Upper lobe of left lung (tissue), 4 donors: Measurements from ENCODE around the gene EPHA8.

ENCODE experiments used
- CTCF ChIP-seq, 6 experiments: fragments of 450-650 bp in 4 of 6; fragments of 200-600 bp in 2 of 6; sonication (generic) in 2 of 6; IDR thresholded peaks; one replicate each; pipeline ENCODE4 v1.5.1; 2016 to 2019; ENCODE audit warnings: antibody characterized with exemption in 6 of 6
- EP300 ChIP-seq, 4 donors: sonication (generic); formaldehyde crosslinking; IDR thresholded peaks; one replicate each; pipeline ENCODE4 v1.5.1; 2017; ENCODE audit warnings: antibody characterized with exemption in 4 of 4, control low read depth in 2 of 4
- POLR2A ChIP-seq, 4 donors: fragments of 450-650 bp; IDR thresholded peaks; one replicate each; pipeline ENCODE4 v1.5.1; 2016 to 2017; ENCODE audit warnings: antibody characterized with exemption in 4 of 4, mild to moderate bottlenecking in 2 of 4
- POLR2AphosphoS5 ChIP-seq, 2 donors: sonication (generic); formaldehyde crosslinking; IDR thresholded peaks; one replicate each; pipeline ENCODE4 v1.5.1; 2017; ENCODE audit warnings: antibody characterized with exemption in 2 of 2

- no peak for TF ChIP-seq POLR2AphosphoS5 (IDR thresholded peaks at IDR 0.05)
- TF ChIP-seq CTCF (IDR thresholded peaks at IDR 0.05): no peak
- no peak for TF ChIP-seq POLR2A (IDR thresholded peaks at IDR 0.05)
- no peak for TF ChIP-seq EP300 (IDR thresholded peaks at IDR 0.05)
These were observed 44.9 kb upstream of the EPHA8 start for GRCh38 chr1:22518379-22518778.
